Measurements from ENCODE around the gene LTBP1. TPM values are rescaled to one million over a fixed set of nuclear protein-coding genes. Genes with fewer than 3 reads are reported as not detected.

Gene LTBP1
- total and polyA plus RNA-seq, 10 of the 15 experiments (the other 5 are each of a cell fraction or from before 2014, with no cell fraction given) = 0.01 to 0.28 (median 0.12) TPM; not detected in 2

DNA sequence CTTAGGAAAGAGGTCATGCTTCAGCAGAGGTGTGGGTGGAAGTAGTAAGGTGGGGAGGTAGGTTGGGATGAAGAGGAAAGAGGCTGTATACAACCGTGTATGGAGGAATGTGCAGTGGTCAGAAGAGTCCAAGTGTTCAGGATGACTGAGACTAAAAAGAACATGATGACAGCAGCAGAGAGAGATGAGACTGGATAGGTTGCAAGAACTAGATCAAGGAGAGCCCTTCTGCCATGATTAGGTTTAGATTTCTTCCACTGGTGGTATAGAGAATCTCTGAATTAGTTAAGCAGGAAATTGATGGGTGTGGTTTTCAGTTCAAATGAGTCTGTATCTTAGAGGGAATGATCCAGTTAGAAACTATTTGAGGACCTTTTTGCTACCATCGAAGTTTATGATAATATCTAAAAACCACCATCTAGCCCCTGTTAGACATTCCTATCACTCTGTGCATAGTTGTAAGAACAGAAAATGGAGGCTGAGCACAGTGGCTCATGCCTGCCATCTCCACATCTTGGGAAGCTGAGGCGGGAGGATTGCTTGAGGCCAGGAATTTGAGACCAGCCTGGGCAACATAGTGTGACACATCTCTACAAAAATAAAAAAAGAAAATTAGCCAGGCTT is 221.0 kb downstream of the LTBP1 start:
- RAD21 ChIA-PET (ENCODE audit: unreplicated experiment) = no interaction called here
- ATAC-seq = no peak
- intact Hi-C loops (cut with micrococcal nuclease; ENCODE audit: unreplicated experiment) = no loop called here
- H3K27me3 ChIP-seq (replicated peaks in 1 of 2; ENCODE audit: control insufficient read depth in 2 of 2, insufficient read depth in 2 of 2, low read length in 1 of 2) = no peaks in the 10 kb centered on the region
- no peaks in the 10 kb centered on the region for H3K36me3 ChIP-seq (ENCODE audit: control insufficient read depth in 2 of 2, insufficient read depth in 2 of 2, low read length in 1 of 2)
- H3K9ac ChIP-seq (ENCODE audit: control insufficient read depth, insufficient read depth, low read length) = no peak overlapping the region
- CTCF ChIA-PET = no interaction called here
- no peaks in the 10 kb centered on the region for H3K79me2 ChIP-seq (ENCODE audit: control insufficient read depth, insufficient read depth, low read length)
- in situ Hi-C loops (cut with MboI) = no loop called here
- no peak for FAIRE-seq
- no peak overlapping the region for H3K4me3 ChIP-seq
- H3K27ac ChIP-seq (ENCODE audit: control insufficient read depth, insufficient read depth) = no peak overlapping the region
- H3K9me3 ChIP-seq (replicated peaks; ENCODE audit: control insufficient read depth, insufficient read depth, low read length) = no peaks in the 10 kb centered on the region
- BruUV-seq (replicated peaks) = no TSS peak
- SMC1A ChIA-PET (ENCODE audit: uncharacterized antibody, unreplicated experiment) = interaction anchor here (0.9 kb wide), 1 partner anchor 11 kb away, joined by 3 read pairs; no protein-coding TSS in a partner anchor
- TF ChIP-seq, protein P1, sequence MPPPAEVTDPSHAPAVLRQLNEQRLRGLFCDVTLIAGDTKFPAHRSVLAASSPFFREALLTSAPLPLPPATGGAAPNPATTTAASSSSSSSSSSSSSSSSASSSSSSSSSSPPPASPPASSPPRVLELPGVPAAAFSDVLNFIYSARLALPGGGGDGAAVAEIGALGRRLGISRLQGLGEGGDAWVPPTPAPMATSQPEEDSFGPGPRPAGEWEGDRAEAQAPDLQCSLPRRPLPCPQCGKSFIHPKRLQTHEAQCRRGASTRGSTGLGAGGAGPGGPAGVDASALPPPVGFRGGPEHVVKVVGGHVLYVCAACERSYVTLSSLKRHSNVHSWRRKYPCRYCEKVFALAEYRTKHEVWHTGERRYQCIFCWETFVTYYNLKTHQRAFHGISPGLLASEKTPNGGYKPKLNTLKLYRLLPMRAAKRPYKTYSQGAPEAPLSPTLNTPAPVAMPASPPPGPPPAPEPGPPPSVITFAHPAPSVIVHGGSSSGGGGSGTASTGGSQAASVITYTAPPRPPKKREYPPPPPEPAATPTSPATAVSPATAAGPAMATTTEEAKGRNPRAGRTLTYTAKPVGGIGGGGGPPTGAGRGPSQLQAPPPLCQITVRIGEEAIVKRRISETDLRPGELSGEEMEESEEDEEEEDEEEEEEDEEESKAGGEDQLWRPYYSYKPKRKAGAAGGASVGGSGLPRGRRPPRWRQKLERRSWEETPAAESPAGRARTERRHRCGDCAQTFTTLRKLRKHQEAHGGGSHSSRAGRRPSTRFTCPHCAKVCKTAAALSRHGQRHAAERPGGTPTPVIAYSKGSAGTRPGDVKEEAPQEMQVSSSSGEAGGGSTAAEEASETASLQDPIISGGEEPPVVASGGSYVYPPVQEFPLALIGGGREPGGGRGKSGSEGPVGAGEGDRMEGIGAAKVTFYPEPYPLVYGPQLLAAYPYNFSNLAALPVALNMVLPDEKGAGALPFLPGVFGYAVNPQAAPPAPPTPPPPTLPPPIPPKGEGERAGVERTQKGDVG (CRISPR knock-in tag; IDR thresholded peaks at IDR 0.05) = no peak
- TF ChIP-seq TCF7 (IDR thresholded peaks at IDR 0.05; ENCODE audit: borderline replicate concordance) (no peak), SUPT20H (IDR thresholded peaks at IDR 0.05; ENCODE audit: borderline replicate concordance, control insufficient read depth, low read depth, low read length) (no peak), CEBPB (IDR thresholded peaks at IDR 0.05; ENCODE audit: borderline replicate concordance in 1 of 2, low read depth in 2 of 2, low read length in 2 of 2) (no peak), CHD1 (IDR thresholded peaks at IDR 0.05; ENCODE audit: low read depth, low read length) (no peak)
- TF ChIP-seq, protein P2, sequence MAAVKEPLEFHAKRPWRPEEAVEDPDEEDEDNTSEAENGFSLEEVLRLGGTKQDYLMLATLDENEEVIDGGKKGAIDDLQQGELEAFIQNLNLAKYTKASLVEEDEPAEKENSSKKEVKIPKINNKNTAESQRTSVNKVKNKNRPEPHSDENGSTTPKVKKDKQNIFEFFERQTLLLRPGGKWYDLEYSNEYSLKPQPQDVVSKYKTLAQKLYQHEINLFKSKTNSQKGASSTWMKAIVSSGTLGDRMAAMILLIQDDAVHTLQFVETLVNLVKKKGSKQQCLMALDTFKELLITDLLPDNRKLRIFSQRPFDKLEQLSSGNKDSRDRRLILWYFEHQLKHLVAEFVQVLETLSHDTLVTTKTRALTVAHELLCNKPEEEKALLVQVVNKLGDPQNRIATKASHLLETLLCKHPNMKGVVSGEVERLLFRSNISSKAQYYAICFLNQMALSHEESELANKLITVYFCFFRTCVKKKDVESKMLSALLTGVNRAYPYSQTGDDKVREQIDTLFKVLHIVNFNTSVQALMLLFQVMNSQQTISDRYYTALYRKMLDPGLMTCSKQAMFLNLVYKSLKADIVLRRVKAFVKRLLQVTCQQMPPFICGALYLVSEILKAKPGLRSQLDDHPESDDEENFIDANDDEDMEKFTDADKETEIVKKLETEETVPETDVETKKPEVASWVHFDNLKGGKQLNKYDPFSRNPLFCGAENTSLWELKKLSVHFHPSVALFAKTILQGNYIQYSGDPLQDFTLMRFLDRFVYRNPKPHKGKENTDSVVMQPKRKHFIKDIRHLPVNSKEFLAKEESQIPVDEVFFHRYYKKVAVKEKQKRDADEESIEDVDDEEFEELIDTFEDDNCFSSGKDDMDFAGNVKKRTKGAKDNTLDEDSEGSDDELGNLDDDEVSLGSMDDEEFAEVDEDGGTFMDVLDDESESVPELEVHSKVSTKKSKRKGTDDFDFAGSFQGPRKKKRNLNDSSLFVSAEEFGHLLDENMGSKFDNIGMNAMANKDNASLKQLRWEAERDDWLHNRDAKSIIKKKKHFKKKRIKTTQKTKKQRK (IDR thresholded peaks at IDR 0.05; ENCODE audit: low read depth, low read length) = no peak
- TF ChIP-seq, protein P3, sequence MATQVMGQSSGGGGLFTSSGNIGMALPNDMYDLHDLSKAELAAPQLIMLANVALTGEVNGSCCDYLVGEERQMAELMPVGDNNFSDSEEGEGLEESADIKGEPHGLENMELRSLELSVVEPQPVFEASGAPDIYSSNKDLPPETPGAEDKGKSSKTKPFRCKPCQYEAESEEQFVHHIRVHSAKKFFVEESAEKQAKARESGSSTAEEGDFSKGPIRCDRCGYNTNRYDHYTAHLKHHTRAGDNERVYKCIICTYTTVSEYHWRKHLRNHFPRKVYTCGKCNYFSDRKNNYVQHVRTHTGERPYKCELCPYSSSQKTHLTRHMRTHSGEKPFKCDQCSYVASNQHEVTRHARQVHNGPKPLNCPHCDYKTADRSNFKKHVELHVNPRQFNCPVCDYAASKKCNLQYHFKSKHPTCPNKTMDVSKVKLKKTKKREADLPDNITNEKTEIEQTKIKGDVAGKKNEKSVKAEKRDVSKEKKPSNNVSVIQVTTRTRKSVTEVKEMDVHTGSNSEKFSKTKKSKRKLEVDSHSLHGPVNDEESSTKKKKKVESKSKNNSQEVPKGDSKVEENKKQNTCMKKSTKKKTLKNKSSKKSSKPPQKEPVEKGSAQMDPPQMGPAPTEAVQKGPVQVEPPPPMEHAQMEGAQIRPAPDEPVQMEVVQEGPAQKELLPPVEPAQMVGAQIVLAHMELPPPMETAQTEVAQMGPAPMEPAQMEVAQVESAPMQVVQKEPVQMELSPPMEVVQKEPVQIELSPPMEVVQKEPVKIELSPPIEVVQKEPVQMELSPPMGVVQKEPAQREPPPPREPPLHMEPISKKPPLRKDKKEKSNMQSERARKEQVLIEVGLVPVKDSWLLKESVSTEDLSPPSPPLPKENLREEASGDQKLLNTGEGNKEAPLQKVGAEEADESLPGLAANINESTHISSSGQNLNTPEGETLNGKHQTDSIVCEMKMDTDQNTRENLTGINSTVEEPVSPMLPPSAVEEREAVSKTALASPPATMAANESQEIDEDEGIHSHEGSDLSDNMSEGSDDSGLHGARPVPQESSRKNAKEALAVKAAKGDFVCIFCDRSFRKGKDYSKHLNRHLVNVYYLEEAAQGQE (IDR thresholded peaks at IDR 0.05; ENCODE audit: low read depth, low read length) = no peak
- TF ChIP-seq, protein P4, sequence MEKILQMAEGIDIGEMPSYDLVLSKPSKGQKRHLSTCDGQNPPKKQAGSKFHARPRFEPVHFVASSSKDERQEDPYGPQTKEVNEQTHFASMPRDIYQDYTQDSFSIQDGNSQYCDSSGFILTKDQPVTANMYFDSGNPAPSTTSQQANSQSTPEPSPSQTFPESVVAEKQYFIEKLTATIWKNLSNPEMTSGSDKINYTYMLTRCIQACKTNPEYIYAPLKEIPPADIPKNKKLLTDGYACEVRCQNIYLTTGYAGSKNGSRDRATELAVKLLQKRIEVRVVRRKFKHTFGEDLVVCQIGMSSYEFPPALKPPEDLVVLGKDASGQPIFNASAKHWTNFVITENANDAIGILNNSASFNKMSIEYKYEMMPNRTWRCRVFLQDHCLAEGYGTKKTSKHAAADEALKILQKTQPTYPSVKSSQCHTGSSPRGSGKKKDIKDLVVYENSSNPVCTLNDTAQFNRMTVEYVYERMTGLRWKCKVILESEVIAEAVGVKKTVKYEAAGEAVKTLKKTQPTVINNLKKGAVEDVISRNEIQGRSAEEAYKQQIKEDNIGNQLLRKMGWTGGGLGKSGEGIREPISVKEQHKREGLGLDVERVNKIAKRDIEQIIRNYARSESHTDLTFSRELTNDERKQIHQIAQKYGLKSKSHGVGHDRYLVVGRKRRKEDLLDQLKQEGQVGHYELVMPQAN (conservative IDR thresholded peaks at IDR 0.05) = no peak
- DNase-seq (ENCODE audit: low read depth, low spot score) = no peak
- H4K20me1 ChIP-seq (ENCODE audit: control insufficient read depth, insufficient read depth) = no peaks in the 10 kb centered on the region
- H3K4me2 ChIP-seq (ENCODE audit: control insufficient read depth, insufficient read depth) = no peak overlapping the region
- WGBS (ENCODE audit: insufficient coverage, insufficient replicate concordance, low lambda C conversion rate, missing lambda C conversion rate) = 43% methylated on average over 3 of the region's 3 CpGs
- no peaks in the 10 kb centered on the region for H3K4me1 ChIP-seq (ENCODE audit: control insufficient read depth, insufficient read depth, low read length)
- H2AFZ ChIP-seq (ENCODE audit: control insufficient read depth, low read depth, low read length) = no peak overlapping the region
- POLR2A ChIA-PET = no interaction called here

All from GM12878 (cell line).